ENCODE results near the gene GRM4.

DNA sequence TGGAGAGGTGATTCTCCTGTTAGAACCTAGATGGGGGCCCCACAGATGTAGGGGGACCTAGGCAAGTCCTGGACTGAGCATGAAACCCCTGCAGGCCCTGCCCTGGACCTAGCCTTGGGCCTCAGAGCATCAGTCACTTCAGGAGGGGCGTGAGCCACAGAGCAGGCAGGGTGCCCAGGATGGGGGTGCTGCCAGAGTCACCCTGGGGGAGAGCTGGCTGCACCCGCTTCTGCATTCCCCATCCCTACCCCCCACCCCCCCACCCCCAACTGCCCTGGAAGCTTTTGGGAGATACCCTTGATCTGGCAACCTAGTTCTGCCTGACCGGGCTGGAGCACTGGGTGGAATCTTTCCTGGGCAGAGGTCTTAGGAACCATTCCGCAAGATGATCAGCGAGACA is 125.6 kb downstream of the GRM4 start:
- TF ChIP-seq, protein P1, sequence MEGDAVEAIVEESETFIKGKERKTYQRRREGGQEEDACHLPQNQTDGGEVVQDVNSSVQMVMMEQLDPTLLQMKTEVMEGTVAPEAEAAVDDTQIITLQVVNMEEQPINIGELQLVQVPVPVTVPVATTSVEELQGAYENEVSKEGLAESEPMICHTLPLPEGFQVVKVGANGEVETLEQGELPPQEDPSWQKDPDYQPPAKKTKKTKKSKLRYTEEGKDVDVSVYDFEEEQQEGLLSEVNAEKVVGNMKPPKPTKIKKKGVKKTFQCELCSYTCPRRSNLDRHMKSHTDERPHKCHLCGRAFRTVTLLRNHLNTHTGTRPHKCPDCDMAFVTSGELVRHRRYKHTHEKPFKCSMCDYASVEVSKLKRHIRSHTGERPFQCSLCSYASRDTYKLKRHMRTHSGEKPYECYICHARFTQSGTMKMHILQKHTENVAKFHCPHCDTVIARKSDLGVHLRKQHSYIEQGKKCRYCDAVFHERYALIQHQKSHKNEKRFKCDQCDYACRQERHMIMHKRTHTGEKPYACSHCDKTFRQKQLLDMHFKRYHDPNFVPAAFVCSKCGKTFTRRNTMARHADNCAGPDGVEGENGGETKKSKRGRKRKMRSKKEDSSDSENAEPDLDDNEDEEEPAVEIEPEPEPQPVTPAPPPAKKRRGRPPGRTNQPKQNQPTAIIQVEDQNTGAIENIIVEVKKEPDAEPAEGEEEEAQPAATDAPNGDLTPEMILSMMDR (conservative IDR thresholded peaks at IDR 0.05; ENCODE audit: low read depth, low read length), result no peak
- no peak for TF ChIP-seq EZH2 (IDR thresholded peaks at IDR 0.05; ENCODE audit: borderline replicate concordance, low read depth, low read length, poor library complexity, severe bottlenecking)
